Colonic mucosa (tissue), 4 donors: ENCODE measurements around the gene SPINK4. TPM values are rescaled to one million over a fixed set of nuclear protein-coding genes. Genes with fewer than 3 reads are reported as not detected.

ENCODE experiments used
- DNase-seq: peaks from one replicate; pipeline ENCODE4 v3.0.0-alpha.2; 2020
- H3K27ac ChIP-seq: fragments of 200-600 bp; one replicate; pipeline ENCODE4 v1.8.0; 2021
- H3K27me3 ChIP-seq: fragments of 200-600 bp; one replicate; pipeline ENCODE4 v1.8.0; 2021
- H3K36me3 ChIP-seq: fragments of 200-600 bp; one replicate; pipeline ENCODE4 v1.8.0; 2021
- H3K4me1 ChIP-seq: fragments of 200-600 bp; one replicate; pipeline ENCODE4 v1.8.0; 2021; ENCODE audit warnings: mild to moderate bottlenecking
- H3K4me3 ChIP-seq: fragments of 200-600 bp; one replicate; pipeline ENCODE4 v1.8.0; 2021
- H3K9ac ChIP-seq, 2 donors: one replicate each; pipeline ENCODE4 v1.7.0; 2013; ENCODE audit warnings: control low read depth in 2 of 2, low read depth in 2 of 2, low read length in 2 of 2
- H3K9me3 ChIP-seq: fragments of 200-600 bp; one replicate; pipeline ENCODE4 v1.8.0; 2021
- intact Hi-C: fragments of 100-400 bp; cut with DNase I; formaldehyde crosslinking; loops from one replicate; pipeline ENCODE4 v1.14.1; 2022
- total RNA-seq, 2 donors: library from RNA; stranded (reverse); fragmentation: NEBNext Ultra II Directional in 1 of 2; extraction: Animal tissue kit (Norgen Biotek cat#: 25700) in 1 of 2; gene quantifications; one replicate each; pipeline ENCODE4 v1.2.1, GENCODE V29; 2021
- TF ChIP-seq, protein P1 (sequence below): fragments of 200-600 bp; IDR thresholded peaks from one replicate; pipeline ENCODE4 v1.8.0; 2022; ENCODE audit warnings: antibody characterized with exemption, mild to moderate bottlenecking
- donor health status: healthy.
- donor health status: DM: no; HTN: no; CAD: no.
- donor health status: DM: no; HTN: no; CAD: no.

SPINK4 gene
- total RNA-seq, 2 donors from 2014 or later, result 212 to 214 TPM

DNA sequence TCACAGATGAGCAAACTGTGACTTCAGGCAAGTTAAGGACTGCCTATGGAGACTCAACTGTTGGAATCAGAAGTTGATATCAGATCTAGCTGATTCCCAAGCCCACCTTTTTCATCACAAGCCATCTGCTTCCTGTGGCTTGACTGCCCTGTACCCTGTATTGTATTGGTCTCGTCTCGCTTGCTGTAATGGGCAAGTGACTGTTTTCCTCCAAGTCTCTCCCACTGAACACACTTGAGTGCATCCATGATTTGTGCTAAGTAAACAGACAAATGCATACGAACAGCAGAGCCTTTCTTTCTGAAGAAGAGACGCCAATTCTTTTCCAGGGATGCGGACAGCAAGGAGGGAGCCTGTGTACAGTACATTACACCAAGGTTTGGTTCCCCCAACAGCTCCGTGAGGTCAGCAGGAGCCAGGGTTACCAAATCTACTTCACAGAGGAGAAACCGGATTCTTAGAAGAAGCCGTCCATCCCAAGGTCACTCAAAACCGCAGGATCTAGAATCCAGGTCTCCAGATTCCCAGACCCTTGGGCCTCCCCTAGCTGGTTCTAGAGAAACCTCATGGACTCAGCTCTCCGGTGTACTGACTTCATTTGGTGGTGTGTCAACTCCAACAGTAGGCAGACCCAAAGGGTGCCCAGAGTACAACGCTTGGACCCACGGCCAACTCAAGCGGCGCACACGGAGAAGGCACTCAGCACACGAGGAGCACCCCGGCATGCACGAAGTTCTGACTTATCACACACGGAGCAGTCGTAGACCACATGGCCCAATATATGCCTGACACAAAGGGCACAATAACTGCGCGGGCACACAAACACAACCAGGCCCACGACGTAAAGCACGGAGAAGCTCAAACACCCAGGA is 23.4 kb downstream of the SPINK4 start:
- intact Hi-C loops, result no loop called here
- no peaks in the 10 kb centered on the region for H3K4me1 ChIP-seq
- DNase-seq, result no peak

DNA sequence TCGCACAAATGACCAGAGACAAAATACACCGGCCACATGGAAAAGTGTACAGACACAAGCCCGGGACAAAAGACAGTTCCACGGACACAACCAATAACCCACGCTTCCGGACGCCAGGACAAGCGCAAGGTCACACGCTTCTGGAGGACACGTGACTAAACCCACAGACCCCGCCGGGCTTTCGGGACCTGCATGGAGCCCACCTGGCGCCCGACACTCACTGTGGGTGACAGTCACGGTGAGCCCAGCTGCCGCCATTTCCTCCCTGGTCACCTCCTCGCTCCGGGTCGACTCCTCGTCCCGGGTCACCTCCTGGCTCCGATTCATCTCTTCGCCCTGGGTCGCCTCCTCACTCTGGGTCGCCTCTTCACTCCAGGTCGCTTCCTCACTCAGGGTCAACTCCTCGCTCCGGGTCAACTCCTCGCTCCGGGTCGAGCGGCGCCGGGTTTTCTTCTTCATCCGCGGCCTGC is 24.1 kb downstream of the SPINK4 start:
- H3K9me3 ChIP-seq, result no peaks in the 10 kb centered on the region
- H3K4me1 ChIP-seq, result no peaks in the 10 kb centered on the region
- DNase-seq, result peak; percentile 73
- no peaks in the 10 kb centered on the region for H3K27me3 ChIP-seq
- TF ChIP-seq, protein P1, sequence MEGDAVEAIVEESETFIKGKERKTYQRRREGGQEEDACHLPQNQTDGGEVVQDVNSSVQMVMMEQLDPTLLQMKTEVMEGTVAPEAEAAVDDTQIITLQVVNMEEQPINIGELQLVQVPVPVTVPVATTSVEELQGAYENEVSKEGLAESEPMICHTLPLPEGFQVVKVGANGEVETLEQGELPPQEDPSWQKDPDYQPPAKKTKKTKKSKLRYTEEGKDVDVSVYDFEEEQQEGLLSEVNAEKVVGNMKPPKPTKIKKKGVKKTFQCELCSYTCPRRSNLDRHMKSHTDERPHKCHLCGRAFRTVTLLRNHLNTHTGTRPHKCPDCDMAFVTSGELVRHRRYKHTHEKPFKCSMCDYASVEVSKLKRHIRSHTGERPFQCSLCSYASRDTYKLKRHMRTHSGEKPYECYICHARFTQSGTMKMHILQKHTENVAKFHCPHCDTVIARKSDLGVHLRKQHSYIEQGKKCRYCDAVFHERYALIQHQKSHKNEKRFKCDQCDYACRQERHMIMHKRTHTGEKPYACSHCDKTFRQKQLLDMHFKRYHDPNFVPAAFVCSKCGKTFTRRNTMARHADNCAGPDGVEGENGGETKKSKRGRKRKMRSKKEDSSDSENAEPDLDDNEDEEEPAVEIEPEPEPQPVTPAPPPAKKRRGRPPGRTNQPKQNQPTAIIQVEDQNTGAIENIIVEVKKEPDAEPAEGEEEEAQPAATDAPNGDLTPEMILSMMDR, result no peak
- intact Hi-C loops, result no loop called here
- peak overlapping the region; percentile 98 to 99 for H3K9ac ChIP-seq
- peak overlapping the region; percentile 73 for H3K4me3 ChIP-seq
- peak overlapping the region; percentile 81 for H3K27ac ChIP-seq
- peaks cover 8% of the 10 kb centered on the region for H3K36me3 ChIP-seq

More for the DNA sequence above, 23.4 kb downstream of the SPINK4 start:
- Histone ChIP-seq H3K36me3 (peaks cover 8% of the 10 kb centered on the region), H3K9me3 (no peaks in the 10 kb centered on the region), H3K9ac (peak overlapping the region; percentile 98 to 99), H3K27ac (peak overlapping the region; percentile 81), H3K27me3 (no peaks in the 10 kb centered on the region), H3K4me3 (peak overlapping the region; percentile 73)
- TF ChIP-seq, protein P1, result no peak

DNA sequence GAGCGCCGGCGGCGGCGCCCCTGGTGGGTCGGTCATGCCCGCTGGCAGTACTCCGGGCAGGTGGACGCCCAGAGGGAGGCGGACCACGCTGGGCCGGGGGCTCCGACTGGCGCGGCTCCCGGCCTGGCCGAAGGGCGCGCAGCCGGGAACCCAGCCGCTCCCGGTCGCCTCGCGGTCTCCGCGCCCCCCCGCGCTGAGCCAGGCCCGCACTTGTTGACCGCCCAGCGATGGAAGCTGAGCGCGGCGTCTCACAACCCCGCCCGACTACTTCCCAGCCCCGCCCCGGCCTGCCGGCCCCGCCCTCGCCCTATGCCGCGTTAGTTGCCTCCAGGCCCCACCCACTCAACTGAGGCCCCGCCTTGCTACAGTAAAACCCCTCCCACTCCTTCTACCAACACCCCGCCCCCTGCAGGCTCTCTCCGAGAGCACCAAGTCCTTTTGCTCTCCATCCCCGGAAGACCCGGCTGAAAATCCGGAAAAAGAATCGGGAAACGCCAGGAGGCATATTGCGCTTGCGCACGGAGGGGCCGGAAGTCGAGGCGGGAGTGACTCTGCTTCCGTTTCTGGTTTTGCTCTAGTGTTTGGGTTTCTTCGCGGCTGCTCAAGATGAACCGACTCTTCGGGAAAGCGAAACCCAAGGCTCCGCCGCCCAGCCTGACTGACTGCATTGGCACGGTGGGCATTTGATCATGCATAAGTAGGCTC is 24.7 kb downstream of the SPINK4 start, which contains the start of the genes BAG1 and CHMP5:
Gene BAG1, minus strand, starts transcription at position 236 of the 705 bp plus-strand sequence.
Gene CHMP5, plus strand, starts transcription at position 577 of the 705 bp plus-strand sequence. Its CDS starts 30 bp downstream, at position 607.
- H3K9ac ChIP-seq, result peak within 1 kb of the TSS; percentile 98 to 99
- H3K27ac ChIP-seq, result peak within 1 kb of the TSS; percentile 81
- DNase-seq, result peak; percentile 100
- TF ChIP-seq, protein P1, result no peak
- H3K36me3 ChIP-seq, result peaks cover 8% of the 10 kb centered on the region
- no peaks in the 10 kb centered on the region for H3K4me1 ChIP-seq
- no peaks in the 10 kb centered on the region for H3K27me3 ChIP-seq
- intact Hi-C loops, result no loop called here
- peak within 1 kb of the TSS; percentile 73 for H3K4me3 ChIP-seq
- no peaks in the 10 kb centered on the region for H3K9me3 ChIP-seq

DNA sequence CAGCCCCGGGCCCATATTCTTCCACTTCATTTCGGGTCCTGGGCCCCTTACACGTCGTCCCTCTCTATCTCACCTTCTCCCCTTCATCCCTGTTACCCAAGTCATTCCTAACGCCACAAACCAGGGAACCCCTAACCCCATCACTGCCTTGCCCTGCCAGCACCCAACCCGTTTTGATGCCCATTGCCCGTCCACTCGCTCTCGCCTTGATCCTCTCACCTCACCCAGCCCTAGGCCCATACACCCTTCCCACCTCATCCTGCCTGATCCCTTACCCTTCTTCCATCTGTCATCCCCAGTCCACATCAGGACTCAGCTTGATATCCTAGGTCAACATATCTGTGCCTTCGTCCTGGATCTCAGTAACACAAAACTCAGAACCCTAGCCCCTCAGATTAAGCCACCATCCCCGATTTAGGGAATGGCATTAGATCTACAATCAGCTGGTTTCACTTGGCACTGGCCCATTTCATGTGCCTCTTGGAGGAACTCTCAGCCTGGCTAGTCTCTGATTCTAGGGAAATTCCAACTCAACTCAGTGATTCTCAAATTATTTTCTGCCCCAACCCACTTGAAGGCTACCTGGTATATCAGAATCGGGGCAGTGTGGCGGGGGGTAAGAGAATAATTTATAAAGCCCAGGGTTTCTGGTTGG is 25.4 kb downstream of the SPINK4 start:
- Histone ChIP-seq H3K9ac (peak overlapping the region; percentile 89 to 98), H3K27ac (peak overlapping the region; percentile 73), H3K4me1 (no peaks in the 10 kb centered on the region), H3K36me3 (peaks cover 6% of the 10 kb centered on the region), H3K4me3 (peak overlapping the region; percentile 73), H3K27me3 (no peaks in the 10 kb centered on the region), H3K9me3 (no peaks in the 10 kb centered on the region)
- intact Hi-C loops, result no loop called here
- TF ChIP-seq, protein P1, result no peak
- DNase-seq, result peak; percentile 28

DNA sequence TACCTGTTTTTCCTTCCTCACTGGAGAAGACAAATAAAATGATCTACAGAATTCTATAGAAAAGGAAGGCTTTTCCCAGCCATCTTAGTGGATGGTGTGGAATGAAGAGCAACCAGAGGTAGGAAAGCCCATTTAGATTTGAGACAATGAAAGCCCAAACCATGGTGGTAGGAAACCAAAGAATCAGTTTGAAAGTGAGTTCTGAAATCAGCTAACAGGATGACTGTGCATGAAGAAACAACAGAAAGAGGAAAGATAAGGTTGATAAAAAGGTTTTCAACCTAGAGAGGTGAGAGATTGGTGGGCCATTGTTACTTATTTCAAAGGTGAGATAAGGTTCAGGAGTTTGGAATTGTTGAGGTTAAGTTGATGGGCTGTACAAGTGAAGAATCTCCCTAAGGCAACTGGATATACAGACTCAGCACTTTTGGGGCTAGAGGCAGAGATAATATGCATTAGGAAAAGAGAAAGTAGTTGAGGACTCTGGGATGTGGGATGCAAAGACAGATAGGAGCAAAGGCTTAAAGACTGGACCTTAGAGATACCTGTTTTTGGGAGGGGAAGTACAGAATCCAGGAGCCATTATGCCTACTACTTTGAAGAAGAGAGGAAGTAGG is 27.3 kb downstream of the SPINK4 start:
- intact Hi-C loops, result no loop called here
- Histone ChIP-seq H3K9ac (no peak overlapping the region), H3K27me3 (no peaks in the 10 kb centered on the region), H3K27ac (no peak overlapping the region), H3K36me3 (no peaks in the 10 kb centered on the region), H3K4me1 (peaks cover 6% of the 10 kb centered on the region), H3K9me3 (no peaks in the 10 kb centered on the region), H3K4me3 (no peak overlapping the region)
- TF ChIP-seq, protein P1, result no peak
- DNase-seq, result no peak
